GM12874 (cell line): Measurements from ENCODE around the gene KCNJ5.

Experiments
- TF ChIP-seq, protein P1 (sequence below): IDR thresholded peaks from 2 replicates; pipeline ENCODE4 v1.5.1; 2011; ENCODE audit warnings: low read depth, mild to moderate bottlenecking, control low read depth, low read length, moderate library complexity; ENCODE audit not compliant: insufficient read depth

KCNJ5 gene

DNA sequence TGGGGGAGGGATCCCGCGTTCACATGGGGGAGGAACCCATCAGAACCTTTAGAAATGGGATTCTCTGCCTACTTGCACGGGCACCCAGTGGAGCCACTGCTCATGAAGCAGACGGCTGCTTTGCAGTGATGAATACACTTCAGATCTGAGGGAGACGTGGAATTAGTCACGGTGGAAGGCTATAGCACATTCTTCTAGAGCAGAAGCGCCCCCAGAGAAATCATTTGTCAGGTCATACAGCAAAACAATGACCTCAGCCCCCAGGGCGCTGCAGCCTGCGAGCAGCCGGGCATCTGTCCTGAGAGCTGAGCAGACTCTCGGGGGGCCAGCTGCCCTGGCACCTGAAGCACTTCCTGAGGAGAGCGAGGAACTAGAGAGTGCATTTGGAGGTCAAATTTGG, 38.8 kb downstream of the KCNJ5 start:
- TF ChIP-seq, protein P1, sequence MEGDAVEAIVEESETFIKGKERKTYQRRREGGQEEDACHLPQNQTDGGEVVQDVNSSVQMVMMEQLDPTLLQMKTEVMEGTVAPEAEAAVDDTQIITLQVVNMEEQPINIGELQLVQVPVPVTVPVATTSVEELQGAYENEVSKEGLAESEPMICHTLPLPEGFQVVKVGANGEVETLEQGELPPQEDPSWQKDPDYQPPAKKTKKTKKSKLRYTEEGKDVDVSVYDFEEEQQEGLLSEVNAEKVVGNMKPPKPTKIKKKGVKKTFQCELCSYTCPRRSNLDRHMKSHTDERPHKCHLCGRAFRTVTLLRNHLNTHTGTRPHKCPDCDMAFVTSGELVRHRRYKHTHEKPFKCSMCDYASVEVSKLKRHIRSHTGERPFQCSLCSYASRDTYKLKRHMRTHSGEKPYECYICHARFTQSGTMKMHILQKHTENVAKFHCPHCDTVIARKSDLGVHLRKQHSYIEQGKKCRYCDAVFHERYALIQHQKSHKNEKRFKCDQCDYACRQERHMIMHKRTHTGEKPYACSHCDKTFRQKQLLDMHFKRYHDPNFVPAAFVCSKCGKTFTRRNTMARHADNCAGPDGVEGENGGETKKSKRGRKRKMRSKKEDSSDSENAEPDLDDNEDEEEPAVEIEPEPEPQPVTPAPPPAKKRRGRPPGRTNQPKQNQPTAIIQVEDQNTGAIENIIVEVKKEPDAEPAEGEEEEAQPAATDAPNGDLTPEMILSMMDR = no peak

DNA sequence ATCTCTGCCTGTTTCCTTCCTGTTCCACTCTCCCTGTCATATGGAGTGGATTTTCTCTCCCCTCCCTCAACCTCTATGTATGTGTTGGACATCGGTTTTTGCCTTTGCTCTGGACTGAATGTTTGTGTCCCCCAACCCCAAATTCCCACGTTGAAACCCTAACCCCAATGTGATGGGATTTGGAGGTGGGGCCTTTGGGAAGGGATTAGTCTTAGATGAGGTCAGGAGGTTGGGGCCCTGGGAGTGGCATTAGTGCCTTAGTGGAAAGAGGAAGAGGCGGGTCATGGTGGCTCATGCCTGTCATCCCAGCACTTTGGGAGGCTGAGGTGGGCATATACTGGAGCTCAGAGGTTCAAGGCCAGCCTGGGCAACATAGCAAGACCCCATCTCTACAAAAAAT, 39.9 kb downstream of the KCNJ5 start:
- TF ChIP-seq, protein P1 = no peak

- TF ChIP-seq, protein P1 = no peak
Observed at GRCh38 chr11:128931668-128932067, 40.5 kb downstream of the KCNJ5 start.

GRCh38 chr11:128933481-128934178, 42.5 kb downstream of the KCNJ5 start:
- TF ChIP-seq, protein P1 = no peak

DNA sequence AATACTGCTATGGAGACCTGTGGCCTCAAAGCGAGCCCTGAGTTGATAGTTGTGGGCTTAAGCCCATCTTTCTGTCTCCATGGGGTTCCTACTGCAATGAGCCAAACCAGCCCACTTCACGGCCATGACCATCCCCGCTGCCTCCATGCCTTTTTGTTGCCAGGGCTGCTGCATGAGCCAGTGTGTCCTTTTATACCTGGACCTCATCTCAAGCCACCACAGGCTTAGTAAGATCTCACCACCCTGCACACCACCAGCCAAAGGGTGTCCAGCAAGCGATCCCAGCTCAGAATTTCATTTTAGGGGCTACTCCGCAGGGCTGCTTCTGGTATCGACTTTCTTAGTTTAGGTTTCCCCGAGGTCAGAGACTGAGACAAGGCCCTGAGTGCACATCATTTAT, 43.2 kb downstream of the KCNJ5 start:
- TF ChIP-seq, protein P1 = no peak

DNA sequence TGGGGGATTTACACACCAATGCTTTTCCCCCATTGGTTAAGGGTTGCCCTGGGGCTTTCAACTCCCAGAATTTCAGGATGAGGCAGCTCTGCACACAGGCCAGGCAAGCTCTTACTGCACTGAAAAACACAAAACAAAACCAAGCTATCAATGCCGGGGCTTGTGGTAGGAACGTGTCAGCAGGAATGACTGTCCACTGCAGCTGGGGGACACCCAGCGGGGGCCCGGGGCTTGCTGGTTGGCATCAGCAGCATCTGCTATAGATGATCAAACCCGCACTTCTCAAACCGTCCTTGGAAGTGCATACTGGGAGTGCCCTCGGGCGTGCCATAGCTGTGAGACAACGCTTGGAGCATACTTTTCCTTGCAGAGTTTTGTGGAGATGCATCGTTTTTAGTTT, 43.8 kb downstream of the KCNJ5 start:
- TF ChIP-seq, protein P1 = no peak

- TF ChIP-seq, protein P1 = no peak
Observed at GRCh38 chr11:128936606-128937251, 45.6 kb downstream of the KCNJ5 start.
